CD4-positive, alpha-beta T cell treated with Interleukin-17A for 4 hours (primary cell): ENCODE results near the gene SLC8A1.

Source experiments
- DNase-seq: peaks from one replicate; pipeline ENCODE4 v3.0.0-alpha.2; 2020; ENCODE audit warnings: mixed read lengths

The SLC8A1 gene

DNA sequence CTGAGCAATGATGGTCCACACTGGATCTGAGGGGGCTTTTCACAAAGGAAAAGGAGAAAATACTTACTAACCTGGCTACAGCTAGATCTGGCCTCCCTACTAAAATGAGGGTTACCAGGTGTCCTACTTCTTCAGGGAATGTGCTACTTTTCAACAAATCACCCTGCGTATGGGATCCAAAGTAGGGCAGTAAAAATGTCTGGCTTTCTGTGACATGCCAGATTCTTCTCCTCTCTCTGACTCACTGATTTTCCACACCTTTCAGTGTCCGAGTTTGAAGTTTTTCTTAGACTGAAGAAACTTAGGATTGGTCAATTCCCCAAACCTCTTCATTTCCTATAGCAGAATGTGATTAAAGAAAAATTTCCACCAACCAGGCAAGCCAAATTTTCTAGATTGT lies 71.2 kb downstream of the SLC8A1 start:
- DNase-seq = no peak

DNA sequence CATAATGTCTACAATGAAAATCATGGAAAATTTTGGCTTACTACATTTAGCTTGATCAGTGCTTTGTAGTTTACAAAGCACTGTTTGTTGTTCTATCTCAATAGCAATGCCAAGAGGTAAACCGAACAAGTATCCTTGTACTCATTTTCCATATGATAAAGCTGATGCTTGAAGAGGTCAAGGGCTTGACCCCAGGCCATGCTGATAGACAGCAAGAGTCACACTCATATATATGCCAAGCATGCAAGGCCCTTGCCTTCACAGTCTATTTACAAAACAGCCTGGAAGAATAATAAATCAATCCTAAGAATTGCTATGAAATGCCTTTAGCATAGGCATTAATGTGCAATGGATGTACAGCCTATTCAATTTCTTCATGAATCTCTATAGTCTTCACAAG lies 71.8 kb downstream of the SLC8A1 start:
- DNase-seq = no peak

DNA sequence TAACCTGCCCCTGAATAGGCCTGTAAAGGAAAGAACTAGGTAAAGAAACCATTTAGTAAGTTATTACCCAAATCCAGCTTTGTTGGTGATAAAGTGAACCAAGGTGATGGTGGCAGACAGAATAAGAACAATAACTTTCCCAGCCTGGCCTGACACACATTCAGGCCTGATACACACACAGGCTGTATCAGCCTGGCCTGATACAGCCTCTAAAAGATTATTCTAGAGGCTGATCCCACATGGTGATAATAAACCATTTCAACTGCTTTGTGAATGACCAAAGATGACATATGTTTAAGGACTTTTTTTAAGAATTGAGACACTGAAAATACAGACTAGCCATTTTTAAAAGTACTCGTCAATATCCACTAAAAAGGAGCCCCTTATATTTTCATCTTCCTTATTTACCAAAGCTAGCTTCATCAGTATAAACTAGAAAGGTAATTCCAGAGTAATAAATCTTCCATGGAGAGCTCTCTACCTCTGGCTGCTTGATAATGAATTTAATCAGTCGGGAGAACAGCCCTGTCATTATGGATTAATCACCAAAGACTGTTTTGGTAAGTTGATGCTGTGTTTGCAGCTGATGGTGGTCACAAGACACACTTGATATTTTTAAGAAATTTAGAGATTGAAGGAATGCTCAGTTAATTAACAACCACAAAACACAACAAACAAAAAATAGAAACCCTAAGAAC lies 77.2 kb downstream of the SLC8A1 start:
- no peak for DNase-seq

DNA sequence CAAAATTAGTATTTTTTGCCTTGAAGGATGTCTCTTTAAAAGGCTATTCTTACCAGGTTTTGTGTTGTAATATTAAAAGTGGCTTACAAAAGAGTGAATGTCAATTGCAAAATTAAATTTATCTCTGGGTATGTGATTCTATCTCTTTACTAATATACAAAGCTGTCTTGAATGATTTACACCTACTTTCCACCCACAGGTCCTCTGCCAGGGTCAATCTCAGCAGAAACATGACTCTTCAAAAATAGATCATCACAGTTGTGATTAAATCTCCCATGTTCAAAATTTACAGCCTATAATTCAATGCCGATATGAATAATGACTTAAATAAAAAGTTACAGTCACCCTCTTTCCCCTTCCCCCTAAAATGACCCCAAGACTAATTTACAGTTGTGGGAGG lies 78.8 kb downstream of the SLC8A1 start:
- DNase-seq = no peak

DNA sequence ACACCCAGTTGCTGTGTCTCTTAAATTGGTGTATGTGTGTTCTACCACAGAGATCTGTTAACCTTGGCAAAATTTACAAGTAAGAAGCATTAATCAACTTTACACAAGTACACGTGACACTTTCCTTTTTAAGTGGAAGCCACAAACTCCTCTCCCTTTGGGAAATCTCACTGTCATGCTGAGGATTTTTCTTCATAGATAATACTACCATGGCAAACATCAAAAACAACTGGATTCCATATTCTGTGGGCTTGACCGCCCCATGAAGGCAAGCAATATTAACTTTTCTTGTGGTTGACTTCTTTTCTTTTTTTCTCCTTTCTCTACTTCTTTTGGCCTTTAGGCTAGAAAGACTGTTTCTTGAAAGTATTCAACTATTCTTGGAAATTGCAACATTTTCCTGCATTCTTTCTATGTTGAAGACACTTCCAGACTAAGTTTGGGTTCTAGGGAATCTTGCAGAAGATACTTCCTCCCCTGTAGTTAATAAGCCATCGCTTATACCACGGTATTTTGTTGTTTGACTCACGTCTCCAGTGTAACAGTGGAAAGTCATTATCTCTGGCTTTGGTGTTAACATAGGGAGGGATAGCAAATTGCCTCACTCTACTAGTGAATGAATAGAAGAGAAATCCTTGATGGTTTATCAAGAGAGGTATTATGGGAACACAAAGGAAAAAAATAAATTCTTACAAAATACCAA lies 79.5 kb downstream of the SLC8A1 start:
- no peak for DNase-seq

DNA sequence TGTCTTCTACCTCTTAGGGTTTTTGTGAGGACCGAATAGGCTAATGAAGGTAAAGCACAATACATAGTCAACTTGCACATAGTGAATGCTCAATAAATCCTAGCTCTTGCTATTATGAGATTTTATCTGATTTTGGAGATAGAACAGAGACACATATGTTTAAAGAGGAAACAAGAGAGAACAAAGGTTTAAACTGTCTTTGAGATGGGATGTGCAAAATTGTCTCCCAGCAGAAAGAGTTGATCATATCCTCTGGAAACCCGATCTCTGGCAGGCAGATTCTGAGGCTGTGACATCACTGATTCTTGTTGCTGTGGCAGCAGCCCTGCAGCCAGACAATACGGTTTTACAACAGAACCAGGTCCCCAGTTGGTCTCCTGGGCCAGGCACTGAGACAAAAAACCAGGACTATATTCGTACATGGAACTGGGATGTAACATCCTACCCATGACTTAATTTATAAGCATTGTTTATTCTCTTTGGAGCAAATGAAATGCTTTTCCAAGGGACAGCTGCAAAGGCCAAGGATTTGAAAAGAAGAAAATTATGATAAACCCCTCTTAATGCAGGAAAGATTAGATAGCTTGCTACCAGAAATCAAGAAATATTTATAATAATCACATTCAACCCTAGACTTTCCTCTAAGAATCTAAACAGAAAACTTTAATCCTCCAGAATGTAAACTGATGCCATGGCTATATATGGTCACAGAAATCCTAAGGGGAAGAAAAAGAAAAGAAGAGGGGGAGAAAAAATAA lies 80.2 kb downstream of the SLC8A1 start:
- no peak for DNase-seq

DNA sequence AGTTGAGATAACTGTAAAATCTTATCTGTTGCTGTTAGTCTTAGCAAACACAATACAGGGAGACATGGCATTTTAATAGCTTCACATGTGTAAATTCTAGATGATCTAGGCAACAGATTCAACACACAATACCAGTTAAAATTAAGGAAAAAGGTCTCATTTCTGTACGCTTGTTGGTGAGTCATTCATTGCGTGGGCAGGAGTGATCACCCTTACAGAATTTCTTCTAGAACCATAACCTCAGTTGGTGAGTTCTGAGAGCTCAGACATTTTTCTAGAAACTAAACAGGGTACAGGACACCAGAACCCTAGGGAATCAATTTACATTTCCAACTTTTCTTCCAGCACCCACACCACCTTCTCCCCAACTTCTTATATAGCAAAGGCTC lies 81.9 kb downstream of the SLC8A1 start:
- DNase-seq = no peak

DNA sequence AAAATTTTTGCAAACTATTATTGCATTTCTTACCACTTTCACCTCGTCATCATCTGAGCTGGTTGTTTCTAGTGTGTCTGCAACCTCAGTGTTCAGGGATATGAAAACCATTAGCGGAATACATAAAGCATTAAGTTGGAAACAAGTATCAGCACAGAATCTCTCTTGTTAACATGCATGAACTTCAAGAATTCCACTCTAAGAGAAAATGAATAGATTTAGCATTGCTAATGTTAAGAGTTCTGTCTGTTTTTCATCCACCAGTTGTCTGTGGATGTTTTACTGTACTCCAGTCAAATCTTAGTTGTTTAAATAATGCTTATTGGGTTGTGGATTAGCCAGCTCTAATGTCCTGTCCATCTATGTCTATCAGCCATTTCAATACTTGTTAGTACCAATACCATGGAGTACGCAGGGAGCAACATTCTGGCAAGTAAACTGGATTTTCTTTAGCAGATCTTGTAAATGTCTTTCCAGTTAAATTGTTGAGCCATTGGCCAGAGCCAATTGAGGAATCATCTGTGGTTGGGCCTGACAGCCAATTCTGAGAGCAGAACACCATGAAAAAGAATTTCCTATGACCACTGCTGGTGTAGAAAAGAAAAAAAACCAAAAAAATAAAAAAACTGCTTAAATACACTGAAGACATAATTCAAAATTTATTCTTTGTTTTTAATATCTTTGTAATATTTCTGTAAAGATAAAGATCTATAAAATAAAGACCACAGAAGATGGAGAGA lies 82.5 kb downstream of the SLC8A1 start:
- no peak for DNase-seq

DNA sequence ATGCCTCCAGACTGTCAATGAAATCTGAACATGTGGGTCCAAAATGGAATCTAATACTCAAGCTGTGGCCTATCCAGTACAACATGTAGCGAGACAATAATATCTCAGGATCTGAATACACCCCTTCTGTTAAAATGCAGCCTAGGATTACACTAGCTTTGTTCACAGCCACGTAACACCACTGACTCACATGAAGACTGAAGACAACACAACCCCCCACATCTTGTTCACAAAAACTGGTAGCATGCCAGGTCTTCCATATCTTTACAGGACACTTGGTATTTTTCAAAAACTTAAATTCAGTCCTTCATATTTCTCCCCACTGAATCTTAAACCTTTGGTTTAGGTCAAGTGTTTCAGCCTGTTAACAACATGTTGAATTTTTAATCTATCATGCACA lies 84.2 kb downstream of the SLC8A1 start:
- no peak for DNase-seq

DNA sequence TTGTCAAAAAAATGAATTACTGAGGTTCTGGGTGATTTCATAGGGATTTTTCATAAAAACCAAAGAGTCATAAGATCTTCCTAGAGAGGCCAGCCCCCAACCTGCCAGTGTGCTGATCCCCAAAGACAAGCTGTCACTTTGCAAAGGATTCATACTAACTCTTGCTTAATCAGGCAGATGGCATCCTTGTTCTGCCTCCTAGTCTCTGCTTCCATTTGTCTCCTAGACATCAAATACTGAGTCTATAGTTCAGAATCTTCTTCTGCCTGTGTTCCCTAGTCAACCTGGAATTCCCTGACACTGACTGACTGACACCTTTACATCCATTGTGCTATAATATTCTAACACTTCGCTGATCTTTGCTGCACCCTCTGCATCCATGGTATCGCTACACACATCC lies 84.9 kb downstream of the SLC8A1 start:
- DNase-seq = no peak

DNA sequence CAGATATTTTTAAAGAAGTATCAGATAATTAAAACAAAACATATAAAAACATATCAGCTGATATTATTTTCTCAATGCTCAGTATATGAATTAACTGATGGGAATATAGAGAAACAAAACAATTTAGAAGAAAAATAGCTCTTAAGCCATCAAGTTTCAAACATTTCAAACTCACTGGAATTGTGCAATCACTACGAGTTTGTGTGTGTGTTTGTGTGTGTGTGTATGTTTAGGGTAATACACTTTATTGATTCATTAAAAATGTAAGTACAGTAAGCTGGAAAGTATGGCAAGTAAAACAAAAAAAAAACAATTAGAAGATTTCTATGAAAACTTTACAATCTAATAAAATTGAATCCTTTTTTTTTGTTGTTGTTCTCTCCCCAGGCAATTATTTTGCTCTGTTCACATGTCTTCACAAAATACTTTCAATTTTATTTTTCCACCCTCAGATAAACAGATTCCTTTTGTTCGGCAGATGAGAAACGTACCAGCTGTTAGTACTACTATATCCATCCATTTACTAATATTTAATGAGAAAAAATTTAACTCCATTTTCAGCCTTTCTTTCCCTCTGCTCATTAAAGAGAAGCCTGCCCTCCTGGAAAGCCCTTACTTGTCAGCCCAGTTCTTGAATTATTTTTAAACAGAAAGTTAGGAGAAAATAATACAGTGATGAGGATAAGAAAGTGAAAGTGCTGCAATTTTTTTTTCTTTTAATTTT lies 87.6 kb downstream of the SLC8A1 start:
- no peak for DNase-seq

DNA sequence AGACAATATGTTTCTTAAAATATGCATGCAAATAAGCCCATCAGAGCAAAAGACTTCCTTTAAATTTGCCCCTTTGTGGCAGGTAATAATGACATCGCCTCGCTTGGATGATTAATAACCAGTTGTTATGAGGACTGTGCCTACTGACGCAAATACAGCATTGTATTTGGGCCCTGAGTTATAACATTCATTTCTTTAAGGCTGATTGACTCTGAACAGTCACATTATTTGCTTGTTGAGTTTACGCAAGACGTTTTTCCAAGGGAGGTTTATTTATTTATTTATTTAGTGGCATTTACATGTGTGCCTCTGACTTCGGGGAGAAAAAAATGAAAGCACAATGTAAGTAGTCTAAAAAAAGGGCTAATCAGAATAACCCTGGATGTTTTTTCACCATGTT lies 88.3 kb downstream of the SLC8A1 start:
- DNase-seq = no peak

DNA sequence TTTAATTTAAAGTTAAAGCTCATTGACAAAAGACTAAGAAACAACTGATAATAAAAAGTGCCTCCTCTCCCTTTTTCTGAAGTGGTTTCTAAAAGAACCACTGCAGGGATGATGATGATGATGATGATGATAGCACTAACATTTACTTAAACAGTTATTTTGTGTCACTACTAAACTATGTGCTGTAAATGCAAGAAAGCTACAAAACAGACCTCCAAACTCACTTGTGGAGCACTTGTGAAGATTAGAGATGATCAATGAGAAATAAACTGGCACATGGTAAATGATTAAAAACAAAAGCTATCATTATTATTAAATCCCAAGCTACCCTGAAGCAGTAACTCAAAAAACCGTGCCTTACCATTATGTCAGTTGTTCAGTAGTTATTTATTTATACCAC lies 88.7 kb downstream of the SLC8A1 start:
- no peak for DNase-seq

DNA sequence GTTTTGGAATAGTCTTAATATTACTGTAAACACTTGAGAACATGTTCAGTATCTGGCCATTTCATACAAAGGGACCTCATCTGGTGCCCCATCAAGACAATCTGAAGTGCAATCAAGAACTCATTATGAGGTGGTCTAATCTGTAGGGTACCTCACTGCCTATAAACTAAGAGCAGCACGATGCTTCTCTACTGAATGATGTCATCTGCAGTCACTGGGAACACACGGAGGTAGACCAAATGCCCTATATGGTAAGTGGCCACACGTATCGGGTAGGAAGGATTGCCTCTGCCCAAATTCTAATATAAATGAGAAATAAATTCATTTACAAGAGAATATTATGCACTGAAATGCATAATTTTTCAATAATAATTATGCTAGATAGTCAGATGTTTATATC lies 90.4 kb downstream of the SLC8A1 start:
- DNase-seq = no peak

DNA sequence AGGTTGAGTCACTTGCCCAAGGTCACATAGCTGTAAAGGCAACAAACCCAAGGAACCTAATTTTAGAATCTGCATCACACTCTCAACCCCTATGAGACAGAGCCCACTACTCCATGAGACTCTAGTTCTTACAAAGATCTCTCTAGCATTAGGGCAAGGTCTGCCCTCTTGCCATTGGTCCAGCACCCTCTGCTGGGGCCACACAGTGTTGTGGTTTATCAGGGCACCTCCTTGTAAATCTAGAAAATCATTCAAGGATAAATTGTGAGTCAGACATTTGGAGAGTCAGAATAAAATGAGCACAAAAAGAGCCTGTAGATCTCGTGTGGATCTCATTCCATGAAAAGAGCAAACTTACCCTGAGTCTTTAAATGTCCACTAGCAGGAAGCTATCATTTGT lies 91.2 kb downstream of the SLC8A1 start:
- no peak for DNase-seq

DNA sequence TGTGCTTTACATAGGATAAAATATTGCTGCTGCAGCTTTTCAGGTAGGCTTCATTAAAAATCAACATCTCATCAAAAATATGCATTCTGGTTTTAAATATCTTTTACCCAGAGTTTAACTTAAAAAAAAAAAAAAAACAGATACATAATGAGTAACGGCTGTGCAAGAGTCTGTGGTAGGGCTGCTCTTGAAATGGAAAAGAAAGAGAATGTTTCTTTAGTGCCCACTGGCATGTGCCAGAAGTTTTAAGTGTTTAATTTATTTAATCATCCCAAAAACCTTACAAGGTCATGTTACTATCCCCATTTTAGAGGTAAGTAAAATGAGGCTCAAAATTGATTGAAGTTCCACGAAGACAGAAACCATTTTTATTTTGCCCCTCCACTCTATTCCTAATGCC lies 92.1 kb downstream of the SLC8A1 start:
- DNase-seq = no peak

DNA sequence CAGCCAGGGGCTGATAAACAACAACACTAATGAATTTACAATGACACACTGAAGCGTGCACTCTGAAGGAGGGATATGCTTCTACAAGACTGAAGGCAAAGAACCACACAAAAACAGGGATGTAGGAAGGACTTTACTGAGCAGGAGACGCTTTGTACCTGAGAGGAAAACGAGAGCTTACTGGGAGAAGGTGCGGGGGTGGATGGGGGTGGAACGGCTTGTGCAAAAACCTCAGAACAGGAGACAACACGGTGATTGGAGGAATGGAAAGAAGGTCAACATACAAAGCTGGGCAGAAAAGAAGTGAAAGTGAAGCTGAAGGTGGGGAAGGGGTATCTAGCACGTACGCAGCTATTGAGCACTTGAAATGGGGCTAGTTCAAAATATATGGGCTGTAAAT lies 93.1 kb downstream of the SLC8A1 start:
- no peak for DNase-seq

DNA sequence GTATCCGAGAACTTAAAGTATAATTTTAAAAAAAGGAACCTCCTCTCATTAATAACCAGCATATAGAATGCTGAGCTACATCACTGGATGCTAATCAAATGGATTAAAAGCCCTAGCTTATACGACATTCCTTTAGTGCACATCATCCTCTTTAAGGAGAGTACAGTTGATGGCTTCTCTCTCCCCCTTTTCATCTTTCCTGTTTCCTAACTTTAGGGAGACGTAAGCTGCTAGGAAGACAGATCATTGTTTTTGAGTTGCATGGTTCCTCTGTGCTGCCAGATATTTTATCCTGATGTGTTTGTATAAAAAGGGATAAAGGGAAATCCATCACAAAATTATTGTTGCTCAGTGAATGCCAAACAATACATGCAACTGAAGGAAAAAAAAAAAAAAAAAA lies 94.2 kb downstream of the SLC8A1 start:
- no peak for DNase-seq

DNA sequence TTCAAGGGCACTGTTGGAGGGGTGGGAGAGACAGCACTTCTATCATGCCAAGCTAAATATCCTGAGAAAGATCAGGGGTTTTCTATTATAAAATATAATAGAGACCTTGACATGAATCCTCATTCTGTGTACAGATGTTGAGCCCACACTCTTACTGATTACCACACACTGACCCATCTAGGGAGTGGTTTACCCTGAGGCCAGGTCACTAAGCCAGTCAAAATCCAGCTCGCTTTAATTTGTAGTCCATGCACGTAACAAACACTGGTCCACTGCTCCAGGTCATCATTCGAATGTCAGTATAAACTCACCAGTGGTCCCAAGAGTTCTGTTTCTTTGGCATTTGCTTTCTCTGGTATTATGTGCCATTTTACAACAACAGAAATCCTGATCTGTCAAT lies 96.4 kb downstream of the SLC8A1 start:
- no peak for DNase-seq

DNA sequence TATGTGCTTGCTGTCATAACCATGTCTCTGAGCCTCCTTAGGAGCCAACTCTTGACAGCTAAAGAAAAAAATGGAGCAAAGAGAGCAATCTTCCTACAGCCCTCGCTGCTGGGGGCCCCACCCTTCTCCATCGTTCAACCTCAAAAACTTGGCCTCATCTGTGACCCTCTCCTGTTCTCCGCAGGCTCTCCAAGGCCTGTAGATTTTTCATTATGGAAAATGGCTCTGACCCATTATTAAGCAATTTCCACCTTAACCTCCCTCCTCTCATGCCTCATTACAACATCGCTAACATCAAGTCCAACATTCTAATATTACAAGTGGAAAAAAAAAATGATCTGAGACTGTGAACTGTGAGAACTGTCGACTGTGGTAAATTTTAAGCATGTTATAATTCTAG lies 98.7 kb downstream of the SLC8A1 start:
- DNase-seq = no peak

DNA sequence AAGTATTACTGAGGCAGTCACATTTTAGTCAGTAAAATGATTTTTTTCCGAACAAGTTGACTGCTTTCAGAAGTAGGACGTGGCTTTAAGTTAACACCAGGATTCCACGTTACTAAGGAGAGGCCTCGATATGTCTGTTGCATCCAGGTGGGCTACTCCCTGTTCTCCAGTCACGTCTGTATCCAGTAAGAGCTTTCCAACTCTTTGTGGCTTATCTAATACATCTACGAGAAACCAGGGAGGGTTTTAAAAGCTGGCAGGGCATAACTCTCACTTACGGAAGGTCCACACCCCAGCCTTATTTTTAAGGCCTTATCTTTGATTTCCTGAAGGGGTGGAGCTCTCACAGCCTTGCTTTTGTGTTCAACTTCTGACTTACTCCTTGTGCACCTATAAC lies 99.2 kb downstream of the SLC8A1 start:
- no peak for DNase-seq

DNA sequence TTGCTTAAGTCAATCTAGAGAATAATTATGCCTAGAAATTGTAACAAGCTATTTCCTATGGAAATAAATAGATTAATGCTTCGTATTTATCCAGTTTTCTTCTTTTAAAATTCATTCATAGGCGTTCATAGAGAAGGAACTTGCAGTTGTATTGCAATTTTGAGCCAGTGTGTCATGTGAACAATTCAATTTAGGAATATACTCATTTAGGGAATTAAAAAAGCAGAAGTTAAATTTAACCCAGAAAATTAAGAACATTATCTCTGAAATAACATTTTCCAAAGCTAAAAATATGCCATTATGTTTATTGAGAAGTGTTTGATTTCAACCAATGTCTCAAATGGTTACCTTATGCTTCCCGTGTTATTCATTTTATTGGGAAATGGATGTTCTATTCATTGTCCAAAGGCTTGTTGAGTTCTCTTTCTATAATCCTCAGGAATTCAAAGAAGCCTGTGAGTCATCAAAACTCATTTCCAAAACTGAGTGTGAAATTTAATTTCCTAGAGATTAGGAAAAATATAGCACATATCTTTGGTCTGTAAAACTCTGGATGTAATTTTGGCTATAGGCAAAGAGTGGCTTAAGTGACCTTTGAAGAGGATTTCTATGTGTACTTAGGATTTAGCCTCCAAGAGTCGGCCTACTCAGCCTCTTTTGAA lies 99.7 kb downstream of the SLC8A1 start:
- no peak for DNase-seq
